Measurements from ENCODE around the gene PEF1.
"Not testable (repeated sequence)": the region's sequence is repeated elsewhere in the genome, so short reads cannot be mapped to it uniquely, and the experiment has no call there.

PEF1 gene

DNA sequence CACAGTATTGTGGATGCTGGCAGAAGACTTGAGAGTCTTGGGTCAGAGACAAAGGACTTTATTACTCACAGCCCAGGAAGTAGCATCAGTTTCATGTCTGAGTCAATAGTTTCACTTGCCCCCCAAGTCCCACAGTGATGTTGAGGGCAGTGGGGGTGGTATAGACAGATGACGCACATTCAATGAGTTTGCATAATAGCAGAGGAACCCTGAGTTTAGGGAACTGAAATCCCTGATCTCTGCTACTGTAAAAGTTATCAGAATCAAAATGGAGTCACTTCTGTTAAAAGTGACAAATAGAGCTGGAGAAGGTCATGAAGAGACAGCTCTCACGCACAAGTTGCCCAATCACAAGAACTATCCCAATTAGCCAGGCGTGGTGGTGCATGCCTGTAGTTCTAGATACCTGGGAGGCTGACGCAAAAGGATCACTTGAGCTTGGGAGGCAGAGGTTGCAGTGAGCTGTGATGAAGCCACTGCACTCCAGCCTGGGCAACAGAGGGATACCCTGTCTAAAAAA lies 38.7 kb downstream of the PEF1 start:
- no peak for DNase-seq

- DNase-seq: no peak
Observed at GRCh38 chr1:31602081-31602480, 42.6 kb downstream of the PEF1 start.

DNA sequence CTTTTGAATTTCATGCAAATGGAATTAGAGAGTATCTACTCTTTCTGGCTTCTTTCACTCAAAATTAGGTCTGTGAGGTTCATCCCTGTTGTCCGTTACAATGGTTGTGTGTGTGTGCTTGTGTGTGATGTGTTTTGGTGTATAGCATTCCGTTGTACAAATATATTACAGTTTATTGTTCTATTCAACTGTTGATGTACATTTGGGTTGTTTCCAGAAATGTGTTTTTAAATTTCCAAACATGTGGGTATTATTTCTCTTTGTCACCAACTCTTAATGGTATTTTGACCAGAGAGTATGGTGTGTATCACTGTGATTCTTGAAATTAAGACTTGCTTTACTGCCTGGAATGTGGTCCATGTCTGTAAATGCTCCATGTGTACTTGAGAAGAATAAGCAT lies 44.0 kb downstream of the PEF1 start:
- DNase-seq: no peak

DNA sequence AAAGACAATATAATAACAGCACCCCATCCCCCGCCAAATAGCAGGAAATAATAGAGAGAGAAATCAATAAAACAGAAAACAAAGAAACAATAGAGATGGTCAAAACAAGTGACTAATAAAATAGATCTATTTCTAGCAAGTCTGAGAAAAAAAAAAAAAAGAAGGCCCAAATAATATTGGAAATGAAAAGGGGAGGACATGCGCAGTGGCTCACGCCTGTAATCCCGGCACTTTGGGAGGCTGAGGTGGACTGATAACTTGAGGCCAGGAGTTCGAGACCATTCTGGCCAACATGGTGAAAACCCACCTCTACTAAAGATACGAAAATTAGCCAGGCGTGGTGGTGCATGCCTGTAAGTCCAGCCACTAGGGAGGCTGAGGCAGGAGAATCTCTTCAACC lies 45.7 kb downstream of the PEF1 start:
- DNase-seq: no peak

- no peak for DNase-seq
Observed at GRCh38 chr1:31596737-31597097, 48.0 kb downstream of the PEF1 start.

GRCh38 chr1:31595836-31596736 lies 48.6 kb downstream of the PEF1 start:
- DNase-seq: no peak

- DNase-seq: peak; percentile 73
Observed at GRCh38 chr1:31593770-31594632, 50.7 kb downstream of the PEF1 start.

DNA sequence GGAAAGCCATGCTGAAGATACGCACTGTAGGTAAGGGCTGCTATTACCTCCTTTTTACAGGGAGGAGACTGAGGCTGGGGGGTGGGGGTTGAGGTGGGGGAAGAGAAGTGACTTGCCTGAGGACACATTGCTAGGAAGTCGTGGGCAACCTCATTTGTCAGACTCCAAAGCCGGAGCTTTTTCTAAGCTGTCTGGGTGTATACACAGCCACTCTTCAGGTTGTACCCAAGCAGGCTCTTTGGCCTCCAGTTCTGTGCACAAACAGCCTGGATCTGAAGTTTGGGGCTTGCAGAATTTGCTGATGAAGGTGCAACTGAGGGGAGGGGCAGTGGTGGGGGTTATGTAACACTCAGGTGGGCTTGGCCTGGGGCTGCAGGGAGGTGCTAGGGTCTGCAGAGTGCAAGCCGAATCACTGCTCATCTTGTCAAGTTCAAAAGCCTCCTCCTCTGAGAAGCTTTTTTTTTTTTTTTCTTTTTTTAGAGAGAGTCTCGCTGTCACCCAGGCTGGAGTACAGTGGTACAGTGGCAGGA lies 51.5 kb downstream of the PEF1 start:
- no peak for DNase-seq

DNA sequence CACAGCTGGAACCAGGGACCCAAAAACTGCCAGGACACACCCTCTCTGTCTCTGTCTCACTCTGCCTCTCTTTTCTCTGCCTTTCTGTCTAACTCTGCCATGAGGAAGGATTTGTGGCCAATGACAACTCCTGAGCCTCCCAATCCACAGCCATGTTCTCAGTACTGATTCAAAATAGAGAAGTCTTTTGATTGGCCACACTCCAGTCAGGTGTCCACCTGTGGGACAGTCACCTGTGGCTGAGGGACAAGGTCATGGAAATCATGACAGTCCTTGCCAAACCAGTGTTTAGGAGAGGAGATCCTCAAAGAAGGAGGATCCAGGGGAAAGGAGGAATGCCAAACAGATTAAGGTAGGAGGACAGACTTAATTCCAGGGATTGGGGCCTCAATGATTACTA lies 52.5 kb downstream of the PEF1 start:
- DNase-seq: no peak

- DNase-seq: no peak
Observed at GRCh38 chr1:31591425-31592093, 53.1 kb downstream of the PEF1 start.

GRCh38 chr1:31588751-31589515 lies 55.7 kb downstream of the PEF1 start:
- no peak for DNase-seq

GRCh38 chr1:31587720-31588423 lies 56.8 kb downstream of the PEF1 start:
- DNase-seq: no peak

GRCh38 chr1:31587328-31587699 lies 57.4 kb downstream of the PEF1 start:
- DNase-seq: not testable (repeated sequence)

DNA sequence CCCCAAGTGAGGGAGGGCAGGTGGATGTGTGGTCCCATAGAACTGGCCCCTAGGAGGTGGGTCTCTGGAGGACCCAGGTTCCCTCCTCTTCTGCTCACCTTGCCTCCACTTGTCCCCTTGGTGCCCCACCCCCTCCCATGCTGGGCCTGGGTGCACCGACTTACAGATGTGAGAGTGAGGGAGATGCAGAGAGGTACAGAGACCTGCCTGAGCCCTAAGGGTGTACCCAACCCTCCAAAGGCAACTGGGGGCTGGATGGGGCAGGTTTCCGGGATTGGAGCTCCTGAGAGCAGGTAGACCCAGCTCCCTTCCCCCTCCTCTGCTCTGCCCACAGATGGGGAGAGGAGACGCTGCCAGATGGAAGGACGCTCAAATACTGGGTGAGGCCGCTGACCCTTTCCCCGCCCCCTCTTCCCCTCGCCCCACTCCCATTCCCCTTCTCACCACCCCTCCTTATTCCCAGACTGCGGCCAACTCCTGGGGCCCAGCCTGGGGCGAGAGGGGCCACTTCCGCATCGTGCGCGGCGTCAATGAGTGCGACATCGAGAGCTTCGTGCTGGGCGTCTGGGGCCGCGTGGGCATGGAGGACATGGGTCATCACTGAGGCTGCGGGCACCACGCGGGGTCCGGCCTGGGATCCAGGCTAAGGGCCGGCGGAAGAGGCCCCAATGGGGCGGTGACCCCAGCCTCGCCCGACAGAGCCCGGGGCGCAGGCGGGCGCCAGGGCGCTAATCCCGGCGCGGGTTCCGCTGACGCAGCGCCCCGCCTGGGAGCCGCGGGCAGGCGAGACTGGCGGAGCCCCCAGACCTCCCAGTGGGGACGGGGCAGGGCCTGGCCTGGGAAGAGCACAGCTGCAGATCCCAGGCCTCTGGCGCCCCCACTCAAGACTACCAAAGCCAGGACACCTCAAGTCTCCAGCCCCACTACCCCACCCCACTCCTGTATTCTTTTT lies 58.0 kb downstream of the PEF1 start:
- no peak for DNase-seq

DNA sequence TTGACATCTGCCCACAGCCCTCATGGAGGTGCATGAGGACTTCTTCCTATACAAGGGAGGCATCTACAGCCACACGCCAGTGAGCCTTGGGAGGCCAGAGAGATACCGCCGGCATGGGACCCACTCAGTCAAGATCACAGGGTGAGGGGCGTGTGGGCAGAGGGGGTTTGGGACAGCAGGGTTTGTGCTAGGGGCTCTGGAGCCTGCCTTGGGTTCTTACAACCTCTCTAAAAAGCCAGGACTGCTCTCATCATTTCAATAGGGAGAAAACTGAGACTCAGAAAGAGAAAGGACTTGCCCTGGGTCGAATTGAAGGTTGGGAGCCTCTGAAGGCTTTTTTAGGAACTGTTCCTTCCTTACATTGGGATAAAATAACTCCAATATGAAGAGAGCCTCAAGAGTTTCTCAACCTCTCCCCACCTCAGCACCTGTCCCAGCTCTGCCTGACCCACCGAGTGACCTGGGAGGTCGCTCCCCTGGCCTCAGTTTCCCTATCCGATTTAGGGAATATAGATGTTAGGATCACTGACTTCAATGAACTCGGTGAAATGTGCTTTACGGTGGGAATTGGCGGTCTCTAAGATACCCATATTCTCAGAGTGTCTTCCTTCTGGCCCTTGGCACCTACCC lies 58.8 kb downstream of the PEF1 start:
- DNase-seq: no peak

DNA sequence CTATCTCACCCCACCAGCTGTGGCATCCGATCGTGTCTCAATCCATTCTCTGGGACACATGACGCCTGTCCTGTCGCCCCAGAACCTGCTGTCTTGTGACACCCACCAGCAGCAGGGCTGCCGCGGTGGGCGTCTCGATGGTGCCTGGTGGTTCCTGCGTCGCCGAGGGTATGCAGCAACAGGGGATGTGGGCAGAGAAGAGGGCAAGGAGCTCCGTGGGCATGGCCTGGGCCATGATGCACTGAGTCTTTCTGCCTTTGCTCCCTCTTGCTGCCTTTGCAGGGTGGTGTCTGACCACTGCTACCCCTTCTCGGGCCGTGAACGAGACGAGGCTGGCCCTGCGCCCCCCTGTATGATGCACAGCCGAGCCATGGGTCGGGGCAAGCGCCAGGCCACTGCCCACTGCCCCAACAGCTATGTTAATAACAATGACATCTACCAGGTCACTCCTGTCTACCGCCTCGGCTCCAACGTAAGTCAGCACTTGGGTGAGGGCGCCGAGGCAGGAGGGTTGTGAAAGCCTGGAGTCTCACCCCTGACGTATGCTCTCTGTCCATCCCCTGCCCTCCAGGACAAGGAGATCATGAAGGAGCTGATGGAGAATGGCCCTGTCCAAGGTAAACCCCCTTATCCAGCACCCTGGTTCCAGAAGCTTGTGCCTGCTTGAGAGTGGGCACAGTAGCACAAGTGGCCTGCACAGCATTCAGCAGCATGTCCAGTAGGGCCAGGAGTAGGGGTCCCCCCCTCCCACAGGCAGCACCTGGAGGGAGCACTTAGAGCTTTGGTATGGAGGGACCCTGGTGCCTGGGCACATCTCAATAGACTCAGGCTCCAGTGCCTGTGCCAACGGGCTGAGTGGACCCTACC lies 59.6 kb downstream of the PEF1 start:
- no peak for DNase-seq

DNA sequence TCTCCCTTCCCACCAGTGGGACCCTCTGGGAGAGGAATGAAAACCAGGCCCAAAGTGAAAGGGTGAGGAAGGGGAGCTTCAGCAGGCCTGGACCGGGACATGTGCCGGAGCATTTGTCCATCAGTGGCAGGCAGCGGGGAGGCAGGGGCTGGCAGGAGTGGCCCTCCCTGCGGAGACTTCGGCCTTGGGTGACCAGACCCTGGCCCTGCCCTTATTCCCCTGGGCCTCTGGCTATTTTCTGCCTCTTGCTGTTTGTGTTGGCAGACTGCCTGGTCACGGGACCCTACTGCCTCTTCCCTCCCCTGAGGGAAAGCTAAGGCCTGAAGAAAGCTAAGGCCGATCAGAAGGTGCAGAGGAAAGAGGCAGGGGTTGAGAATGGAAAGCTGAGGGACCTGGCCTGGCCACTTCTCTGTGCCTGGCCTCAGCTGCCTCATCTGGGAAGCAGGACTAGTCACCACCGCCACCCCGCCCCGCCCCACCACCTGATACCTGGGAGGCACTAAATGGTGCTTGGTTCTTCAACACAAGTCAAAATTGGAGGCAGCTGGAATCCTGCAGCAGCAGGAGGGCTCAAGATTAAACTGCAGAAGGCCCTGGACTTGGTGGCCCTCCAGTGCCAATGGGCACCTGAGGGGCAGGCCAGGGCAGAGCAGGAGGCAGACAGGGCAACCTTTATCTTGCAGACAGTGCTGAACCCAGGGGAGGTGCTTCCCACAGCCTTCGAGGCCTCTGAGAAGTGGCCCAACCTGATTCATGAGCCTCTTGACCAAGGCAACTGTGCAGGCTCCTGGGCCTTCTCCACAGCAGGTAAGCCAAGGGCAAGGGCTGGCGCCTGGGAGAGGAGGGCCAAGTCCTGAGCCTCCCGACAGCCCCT lies 60.4 kb downstream of the PEF1 start:
- peak; percentile 68 for DNase-seq

Data from right hindlimb (tissue), 1 donor.